ENCODE measurements around the gene ANKRD13D.

The ANKRD13D gene

GRCh38 chr11:67262731-67263675, 26.1 kb upstream of the ANKRD13D start:
- Histone ChIP-seq H3K9ac (ENCODE audit: low read length) (no peak overlapping the region), H3K4me1 (ENCODE audit: control insufficient read depth, insufficient read depth, low read length) (peaks cover 25% of the 10 kb centered on the region), H3K4me3 (ENCODE audit: low read depth, low read length) (no peak overlapping the region), H3K27me3 (ENCODE audit: control insufficient read depth, insufficient read depth, low read length) (peaks cover 26% of the 10 kb centered on the region), H3K36me3 (ENCODE audit: control insufficient read depth, insufficient read depth, low read length) (no peaks in the 10 kb centered on the region), H3K9me3 (ENCODE audit: control insufficient read depth, insufficient read depth, low read depth, low read length) (no peaks in the 10 kb centered on the region), H3K27ac (ENCODE audit: low read depth, low read length) (no peak overlapping the region)

- H3K4me3 ChIP-seq (ENCODE audit: low read depth, low read length), result no peak overlapping the region
- no peaks in the 10 kb centered on the region for H3K9me3 ChIP-seq (ENCODE audit: control insufficient read depth, insufficient read depth, low read depth, low read length)
- H3K4me1 ChIP-seq (ENCODE audit: control insufficient read depth, insufficient read depth, low read length), result peaks cover 30% of the 10 kb centered on the region
- peaks cover 8% of the 10 kb centered on the region for H3K36me3 ChIP-seq (ENCODE audit: control insufficient read depth, insufficient read depth, low read length)
- no peak overlapping the region for H3K9ac ChIP-seq (ENCODE audit: low read length)
- H3K27ac ChIP-seq (ENCODE audit: low read depth, low read length), result no peak overlapping the region
- H3K27me3 ChIP-seq (ENCODE audit: control insufficient read depth, insufficient read depth, low read length), result peaks cover 26% of the 10 kb centered on the region
Measured at GRCh38 chr11:67264260-67264659, 24.8 kb upstream of the ANKRD13D start.

- Histone ChIP-seq H3K9ac (ENCODE audit: low read length) (no peak overlapping the region), H3K36me3 (ENCODE audit: control insufficient read depth, insufficient read depth, low read length) (peaks cover 10% of the 10 kb centered on the region), H3K4me1 (ENCODE audit: control insufficient read depth, insufficient read depth, low read length) (peaks cover 38% of the 10 kb centered on the region), H3K27ac (ENCODE audit: low read depth, low read length) (no peak overlapping the region), H3K4me3 (ENCODE audit: low read depth, low read length) (no peak overlapping the region), H3K27me3 (ENCODE audit: control insufficient read depth, insufficient read depth, low read length) (peaks cover 26% of the 10 kb centered on the region), H3K9me3 (ENCODE audit: control insufficient read depth, insufficient read depth, low read depth, low read length) (no peaks in the 10 kb centered on the region)
Measured at GRCh38 chr11:67264877-67265632, 24.0 kb upstream of the ANKRD13D start.

- H3K9ac ChIP-seq (ENCODE audit: low read length), result no peak overlapping the region
- H3K27me3 ChIP-seq (ENCODE audit: control insufficient read depth, insufficient read depth, low read length), result peaks cover 26% of the 10 kb centered on the region
- H3K36me3 ChIP-seq (ENCODE audit: control insufficient read depth, insufficient read depth, low read length), result peaks cover 10% of the 10 kb centered on the region
- peaks cover 46% of the 10 kb centered on the region for H3K4me1 ChIP-seq (ENCODE audit: control insufficient read depth, insufficient read depth, low read length)
- no peaks in the 10 kb centered on the region for H3K9me3 ChIP-seq (ENCODE audit: control insufficient read depth, insufficient read depth, low read depth, low read length)
- H3K4me3 ChIP-seq (ENCODE audit: low read depth, low read length), result peak overlapping the region; percentile 41; the same call in 1 of the 2 replicates
- no peak overlapping the region for H3K27ac ChIP-seq (ENCODE audit: low read depth, low read length)
Measured at GRCh38 chr11:67265633-67266448, 23.3 kb upstream of the ANKRD13D start.

GRCh38 chr11:67266449-67267187, 22.5 kb upstream of the ANKRD13D start, which contains the start of gene GRK2:
Gene GRK2, plus strand, starts transcription at chr11:67266473. Its CDS starts 227 bp downstream, at chr11:67266700.
- peaks cover 10% of the 10 kb centered on the region for H3K36me3 ChIP-seq (ENCODE audit: control insufficient read depth, insufficient read depth, low read length)
- H3K27me3 ChIP-seq (ENCODE audit: control insufficient read depth, insufficient read depth, low read length), result peaks cover 26% of the 10 kb centered on the region
- H3K9ac ChIP-seq (ENCODE audit: low read length), result peak within 1 kb of the TSS; percentile 67
- peaks cover 51% of the 10 kb centered on the region for H3K4me1 ChIP-seq (ENCODE audit: control insufficient read depth, insufficient read depth, low read length)
- H3K27ac ChIP-seq (ENCODE audit: low read depth, low read length), result no peak within 1 kb of the TSS; the same call in 1 of the 2 replicates
- peak within 1 kb of the TSS; percentile 83 for H3K4me3 ChIP-seq (ENCODE audit: low read depth, low read length)
- H3K9me3 ChIP-seq (ENCODE audit: control insufficient read depth, insufficient read depth, low read depth, low read length), result no peaks in the 10 kb centered on the region

- Histone ChIP-seq H3K4me3 (ENCODE audit: low read depth, low read length) (peak overlapping the region; percentile 83), H3K27me3 (ENCODE audit: control insufficient read depth, insufficient read depth, low read length) (peaks cover 21% of the 10 kb centered on the region), H3K4me1 (ENCODE audit: control insufficient read depth, insufficient read depth, low read length) (peaks cover 48% of the 10 kb centered on the region), H3K27ac (ENCODE audit: low read depth, low read length) (no peak overlapping the region; the same call in 1 of the 2 replicates), H3K9me3 (ENCODE audit: control insufficient read depth, insufficient read depth, low read depth, low read length) (no peaks in the 10 kb centered on the region), H3K9ac (ENCODE audit: low read length) (peak overlapping the region; percentile 67), H3K36me3 (ENCODE audit: control insufficient read depth, insufficient read depth, low read length) (peaks cover 10% of the 10 kb centered on the region)
Measured at GRCh38 chr11:67267188-67268080, 21.7 kb upstream of the ANKRD13D start.

GRCh38 chr11:67268081-67268961, 20.8 kb upstream of the ANKRD13D start:
- peaks cover 20% of the 10 kb centered on the region for H3K27me3 ChIP-seq (ENCODE audit: control insufficient read depth, insufficient read depth, low read length)
- H3K9me3 ChIP-seq (ENCODE audit: control insufficient read depth, insufficient read depth, low read depth, low read length), result no peaks in the 10 kb centered on the region
- H3K27ac ChIP-seq (ENCODE audit: low read depth, low read length), result no peak overlapping the region
- H3K4me1 ChIP-seq (ENCODE audit: control insufficient read depth, insufficient read depth, low read length), result peaks cover 44% of the 10 kb centered on the region
- no peak overlapping the region for H3K9ac ChIP-seq (ENCODE audit: low read length)
- 0 out of 2 replicates have a peak overlapping the region, but pooled peaks have one; percentile 83 for H3K4me3 ChIP-seq (ENCODE audit: low read depth, low read length)
- H3K36me3 ChIP-seq (ENCODE audit: control insufficient read depth, insufficient read depth, low read length), result peaks cover 10% of the 10 kb centered on the region

GRCh38 chr11:67268962-67269268, 20.2 kb upstream of the ANKRD13D start:
- Histone ChIP-seq H3K9ac (ENCODE audit: low read length) (no peak overlapping the region), H3K9me3 (ENCODE audit: control insufficient read depth, insufficient read depth, low read depth, low read length) (no peaks in the 10 kb centered on the region), H3K27ac (ENCODE audit: low read depth, low read length) (no peak overlapping the region), H3K36me3 (ENCODE audit: control insufficient read depth, insufficient read depth, low read length) (peaks cover 10% of the 10 kb centered on the region), H3K4me3 (ENCODE audit: low read depth, low read length) (no peak overlapping the region), H3K27me3 (ENCODE audit: control insufficient read depth, insufficient read depth, low read length) (peaks cover 19% of the 10 kb centered on the region), H3K4me1 (ENCODE audit: control insufficient read depth, insufficient read depth, low read length) (peaks cover 44% of the 10 kb centered on the region)

All from HUES6 (cell line).